Muscle layer of duodenum (tissue), 2 donors: ENCODE results near the gene PRPF40A.
A peak's percentile ranks its signal among the peaks of the same experiment; 100 is the strongest.
"Not testable (repeated sequence)": the region's sequence is repeated elsewhere in the genome, so short reads cannot be mapped to it uniquely, and the experiment has no call there.

Experiments used
- H3K27ac ChIP-seq: one replicate; pipeline ENCODE4 v1.7.0; 2013; ENCODE audit warnings: mild to moderate bottlenecking, low read length
- H3K27me3 ChIP-seq: one replicate; pipeline ENCODE4 v1.7.0; 2013; ENCODE audit warnings: low read depth, mild to moderate bottlenecking, control low read depth, low read length
- H3K36me3 ChIP-seq, 2 donors: one replicate each; pipeline ENCODE4 v1.7.0; 2013; ENCODE audit warnings: low read length in 2 of 2, control low read depth in 1 of 2, mild to moderate bottlenecking in 1 of 2; ENCODE audit not compliant: insufficient read depth in 2 of 2, control insufficient read depth in 1 of 2
- H3K4me1 ChIP-seq, 2 donors: one replicate each; pipeline ENCODE4 v1.7.0; 2013; ENCODE audit warnings: low read length in 2 of 2, mild to moderate bottlenecking in 2 of 2, control low read depth in 1 of 2, moderate library complexity in 1 of 2; ENCODE audit not compliant: insufficient read depth in 2 of 2, control insufficient read depth in 1 of 2
- H3K4me3 ChIP-seq, 2 donors: one replicate each; pipeline ENCODE4 v1.7.0; 2013; ENCODE audit warnings: low read length in 2 of 2, low read depth in 1 of 2, mild to moderate bottlenecking in 1 of 2
- H3K9me3 ChIP-seq, 2 donors: one replicate each; pipeline ENCODE4 v1.7.0; 2013; ENCODE audit warnings: low read length in 2 of 2, control low read depth in 1 of 2, mild to moderate bottlenecking in 1 of 2; ENCODE audit not compliant: control insufficient read depth in 1 of 2
- donor health status: healthy.

Gene PRPF40A

GRCh38 chr2:152739705-152740104 is 22.4 kb upstream of the PRPF40A start:
- not testable (repeated sequence) for H3K9me3 ChIP-seq, H3K27ac ChIP-seq, H3K36me3 ChIP-seq, H3K27me3 ChIP-seq, H3K4me3 ChIP-seq, H3K4me1 ChIP-seq

GRCh38 chr2:152738438-152738837 is 21.2 kb upstream of the PRPF40A start:
- Histone ChIP-seq H3K4me3 (no peak overlapping the region), H3K27ac (no peak overlapping the region), H3K4me1 (no peaks in the 10 kb centered on the region), H3K9me3 (no peaks in the 10 kb centered on the region), H3K36me3 (peaks cover 5 to 8% of the 10 kb centered on the region in 2 donors), H3K27me3 (no peaks in the 10 kb centered on the region)

- not testable (repeated sequence) for H3K27ac ChIP-seq, H3K4me3 ChIP-seq, H3K4me1 ChIP-seq, H3K9me3 ChIP-seq, H3K36me3 ChIP-seq, H3K27me3 ChIP-seq
Measured at GRCh38 chr2:152737509-152737908, 20.2 kb upstream of the PRPF40A start.

GRCh38 chr2:152730591-152731333 is 13.5 kb upstream of the PRPF40A start:
- no peaks in the 10 kb centered on the region for H3K9me3 ChIP-seq
- no peaks in the 10 kb centered on the region for H3K36me3 ChIP-seq
- H3K27me3 ChIP-seq: no peaks in the 10 kb centered on the region
- H3K27ac ChIP-seq: no peak overlapping the region
- H3K4me1 ChIP-seq: no peaks in the 10 kb centered on the region
- no peak overlapping the region for H3K4me3 ChIP-seq

GRCh38 chr2:152729844-152730243 is 12.6 kb upstream of the PRPF40A start:
- Histone ChIP-seq H3K4me1 (no peaks in the 10 kb centered on the region), H3K36me3 (no peaks in the 10 kb centered on the region), H3K27me3 (no peaks in the 10 kb centered on the region), H3K4me3 (no peak overlapping the region), H3K27ac (no peak overlapping the region), H3K9me3 (no peaks in the 10 kb centered on the region)

- Histone ChIP-seq H3K9me3 (no peaks in the 10 kb centered on the region), H3K4me3 (no peak overlapping the region), H3K36me3 (no peaks in the 10 kb centered on the region), H3K4me1 (peaks cover 7 to 19% of the 10 kb centered on the region in 2 donors), H3K27ac (no peak overlapping the region), H3K27me3 (no peaks in the 10 kb centered on the region)
Measured at GRCh38 chr2:152723918-152724317, 6.7 kb upstream of the PRPF40A start.

DNA sequence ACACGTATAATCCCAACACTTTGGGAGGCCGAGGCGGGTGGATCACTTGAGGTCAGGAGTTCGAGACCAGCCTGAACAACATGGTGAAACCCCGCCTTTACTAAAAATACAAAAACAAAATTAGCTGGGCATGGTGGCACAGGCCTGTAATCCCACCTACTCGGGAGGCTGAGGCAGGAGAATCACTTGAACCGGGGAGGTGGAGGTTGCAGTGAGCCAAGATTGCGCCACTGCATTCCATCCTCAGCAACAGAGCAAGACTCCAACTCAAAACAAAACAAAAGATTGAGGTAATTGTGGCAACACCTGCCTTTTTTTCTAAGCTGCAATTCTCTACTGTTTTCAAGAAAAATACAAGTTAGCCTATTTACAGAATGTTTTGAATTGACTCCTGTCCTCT is 5.4 kb upstream of the PRPF40A start:
- not testable (repeated sequence) for H3K27me3 ChIP-seq, H3K36me3 ChIP-seq, H3K9me3 ChIP-seq, H3K27ac ChIP-seq, H3K4me3 ChIP-seq
- peaks cover 7 to 19% of the 10 kb centered on the region in 2 donors for H3K4me1 ChIP-seq

DNA sequence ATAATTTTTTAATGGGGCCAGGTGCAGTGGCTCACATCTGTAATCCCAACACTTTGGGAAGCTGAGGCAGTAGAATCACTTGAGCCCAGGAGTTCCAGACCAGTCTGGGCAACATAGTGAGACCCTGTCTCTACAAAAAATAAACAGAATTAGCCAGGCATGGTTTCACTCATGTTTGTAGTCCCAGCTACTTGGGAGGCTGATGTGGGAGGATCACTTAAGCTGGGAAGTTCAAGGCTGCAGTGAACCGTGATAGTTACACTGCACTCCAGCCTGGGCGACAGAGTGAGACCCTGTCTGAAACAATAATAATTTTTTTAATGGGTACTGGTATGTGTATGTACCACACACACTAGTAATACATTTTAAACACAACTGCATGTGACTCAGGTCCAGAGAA is 3.5 kb upstream of the PRPF40A start:
- Histone ChIP-seq H3K27ac (no peak overlapping the region), H3K27me3 (no peaks in the 10 kb centered on the region), H3K9me3 (no peaks in the 10 kb centered on the region), H3K4me3 (peak overlapping the region in 1 of 2 donors; percentile 8), H3K36me3 (peaks cover 0 to 3% of the 10 kb centered on the region in 2 donors), H3K4me1 (peaks cover 9 to 27% of the 10 kb centered on the region in 2 donors)

DNA sequence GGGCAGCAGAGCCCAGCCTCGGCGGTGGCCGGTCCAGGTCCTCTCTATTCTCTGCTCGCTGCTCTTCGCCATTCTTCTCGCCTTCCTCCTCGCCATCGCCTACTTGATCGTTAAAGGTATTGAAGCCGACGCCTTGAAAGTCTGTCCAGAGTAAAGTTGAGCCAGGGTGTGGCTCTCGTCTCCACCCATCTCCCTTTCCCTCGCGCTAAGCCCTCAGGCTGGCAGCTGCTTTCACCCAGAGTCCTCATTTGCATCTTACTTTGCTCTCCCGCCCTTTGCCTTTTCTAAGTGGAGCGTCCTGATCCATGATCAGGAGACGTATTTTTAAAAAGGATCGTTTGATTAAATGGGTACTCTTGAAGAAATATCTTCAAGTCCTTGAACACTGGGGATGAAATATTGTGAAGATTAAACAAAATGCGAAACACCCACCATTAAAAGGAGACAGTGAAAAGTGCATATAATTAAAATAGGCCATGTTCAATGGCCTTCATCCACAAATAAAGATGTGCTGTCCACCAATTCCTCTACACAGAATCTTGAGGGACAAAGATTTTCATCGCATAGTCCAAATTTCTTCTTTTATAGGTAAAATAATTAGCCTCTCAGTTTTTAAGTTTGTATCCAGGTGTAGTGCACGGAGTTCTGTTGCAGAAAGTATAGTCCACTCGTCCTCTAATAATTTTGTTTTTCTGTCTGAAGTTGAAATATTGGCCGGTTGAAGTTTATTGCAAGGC is 1.8 kb upstream of the PRPF40A start:
- Histone ChIP-seq H3K4me1 (peaks cover 11 to 38% of the 10 kb centered on the region in 2 donors), H3K9me3 (no peaks in the 10 kb centered on the region), H3K36me3 (peaks cover 3 to 7% of the 10 kb centered on the region in 2 donors), H3K27me3 (no peaks in the 10 kb centered on the region), H3K4me3 (peak overlapping the region; percentile 99 to 100), H3K27ac (peak overlapping the region; percentile 95)

GRCh38 chr2:152718076-152718908 is 1.0 kb upstream of the PRPF40A start, which contains the start of gene ARL6IP6:
Gene ARL6IP6 (plus strand): TSS chr2:152718620. CDS start chr2:152718625, 5 bp downstream.
- H3K9me3 ChIP-seq: no peaks in the 10 kb centered on the region
- H3K27me3 ChIP-seq: no peaks in the 10 kb centered on the region
- H3K36me3 ChIP-seq: peaks cover 3 to 14% of the 10 kb centered on the region in 2 donors
- peaks cover 11 to 38% of the 10 kb centered on the region in 2 donors for H3K4me1 ChIP-seq
- H3K27ac ChIP-seq: peak within 1 kb of the TSS; percentile 95
- peak within 1 kb of the TSS; percentile 99 to 100 for H3K4me3 ChIP-seq

- Histone ChIP-seq H3K27me3 (no peaks in the 10 kb centered on the region), H3K4me1 (peaks cover 11 to 38% of the 10 kb centered on the region in 2 donors), H3K27ac (peak overlapping the region; percentile 95), H3K9me3 (no peaks in the 10 kb centered on the region), H3K36me3 (peaks cover 3 to 21% of the 10 kb centered on the region in 2 donors), H3K4me3 (peak overlapping the region; percentile 99 to 100)
Measured at GRCh38 chr2:152716805-152717227, 445 bp downstream of the PRPF40A start.
